NCI-H226 (cell line): ENCODE results near the gene ABCA7.

Source experiments
- DNase-seq: peaks from one replicate; pipeline ENCODE4 v3.0.0-alpha.2; 2015

The ABCA7 gene

GRCh38 chr19:1090731-1091543, 51.0 kb downstream of the ABCA7 start:
- no peak for DNase-seq

- DNase-seq: no peak
These were observed 51.8 kb downstream of the ABCA7 start for GRCh38 chr19:1091544-1092175.

- no peak for DNase-seq
These were observed 53.4 kb downstream of the ABCA7 start for GRCh38 chr19:1093330-1093729.

GRCh38 chr19:1093811-1094553, 54.1 kb downstream of the ABCA7 start:
- no peak for DNase-seq

- DNase-seq: no peak
These were observed 54.7 kb downstream of the ABCA7 start for GRCh38 chr19:1094655-1094977.

- peak; percentile 95 for DNase-seq
These were observed 55.2 kb downstream of the ABCA7 start, which contains the start of gene POLR2E for GRCh38 chr19:1094978-1095701. Gene POLR2E (minus strand): TSS chr19:1095375. CDS start chr19:1095315, 60 bp downstream.

- DNase-seq: no peak
These were observed 57.9 kb downstream of the ABCA7 start for GRCh38 chr19:1097810-1098176.

GRCh38 chr19:1098177-1099051, 58.5 kb downstream of the ABCA7 start:
- DNase-seq: no peak

- DNase-seq: no peak
These were observed 61.4 kb downstream of the ABCA7 start for GRCh38 chr19:1101337-1101698.

GRCh38 chr19:1102407-1103131, 62.7 kb downstream of the ABCA7 start:
- DNase-seq: peak; percentile 96

- peak; percentile 46 for DNase-seq
These were observed 63.3 kb downstream of the ABCA7 start for GRCh38 chr19:1103132-1103707.

GRCh38 chr19:1103708-1104310, 63.9 kb downstream of the ABCA7 start, which contains the start of gene GPX4:
Gene GPX4 (plus strand): TSS chr19:1103994. CDS start chr19:1104044, 50 bp downstream.
- peak; percentile 97 for DNase-seq

GRCh38 chr19:1104311-1105007, 64.6 kb downstream of the ABCA7 start:
- peak; percentile 65 for DNase-seq

- DNase-seq: no peak
These were observed 65.3 kb downstream of the ABCA7 start for GRCh38 chr19:1105008-1105872.

GRCh38 chr19:1105873-1106840, 66.2 kb downstream of the ABCA7 start:
- no peak for DNase-seq

GRCh38 chr19:1106841-1107660, 67.1 kb downstream of the ABCA7 start:
- peak; percentile 76 for DNase-seq
